Astrocyte (in vitro differentiated cells and primary cell): ENCODE data around the gene FBXO44. TPM values are rescaled to one million over a fixed set of nuclear protein-coding genes. Genes with fewer than 3 reads are reported as not detected.

Experiments used
- DNase-seq: peaks from one replicate; pipeline ENCODE4 v3.0.0-alpha.2; 2010; ENCODE audit warnings: low read depth
- FAIRE-seq: peaks from 2 replicates; lab custom pipeline; 2011; peaks lifted over from hg19 to GRCh38; lab: Jason Lieb, UNC
- H2AFZ ChIP-seq: 2 replicates; pipeline ENCODE4 v1.6.0; 2012; ENCODE audit warnings: low read depth, low read length, inconsistent platforms
- H3K27ac ChIP-seq: 2 replicates; pipeline ENCODE4 v1.5.1; 2011; ENCODE audit warnings: low read depth, low read length, inconsistent platforms
- H3K27me3 ChIP-seq: 2 replicates; pipeline ENCODE4 v1.6.0; 2011; ENCODE audit warnings: low read length, inconsistent platforms; ENCODE audit not compliant: insufficient read depth
- H3K36me3 ChIP-seq: 2 replicates; pipeline ENCODE4 v1.5.1; 2011; ENCODE audit warnings: low read length, inconsistent platforms; ENCODE audit not compliant: insufficient read depth
- H3K4me1 ChIP-seq: 2 replicates; pipeline ENCODE4 v1.5.1; 2011; ENCODE audit warnings: low read length, inconsistent platforms; ENCODE audit not compliant: insufficient read depth
- H3K4me2 ChIP-seq: 2 replicates; pipeline ENCODE4 v1.6.0; 2012; ENCODE audit warnings: low read length, inconsistent platforms
- H3K4me3 ChIP-seq: 2 replicates; pipeline ENCODE4 v1.5.1; 2011; ENCODE audit warnings: low read depth, mild to moderate bottlenecking, low read length, inconsistent platforms; ENCODE audit not compliant: insufficient read depth
- H3K79me2 ChIP-seq: 2 replicates; pipeline ENCODE4 v1.6.0; 2012; ENCODE audit warnings: mild to moderate bottlenecking, low read length, inconsistent platforms; ENCODE audit not compliant: insufficient read depth
- H3K9ac ChIP-seq: 2 replicates; pipeline ENCODE4 v1.6.0; 2012; ENCODE audit warnings: mild to moderate bottlenecking, low read length, inconsistent platforms
- H3K9me3 ChIP-seq: 2 replicates; pipeline ENCODE4 v1.5.1; 2012; ENCODE audit warnings: low read depth, mild to moderate bottlenecking, low read length, inconsistent platforms; ENCODE audit not compliant: insufficient read depth
- H4K20me1 ChIP-seq: 2 replicates; pipeline ENCODE4 v1.6.0; 2012; ENCODE audit warnings: low read length, inconsistent platforms; ENCODE audit not compliant: insufficient read depth
- H3K27ac Mint-ChIP-seq: one replicate; pipeline ENCODE4 v1.8.0; 2021; ENCODE audit warnings: mild to moderate bottlenecking, mixed read lengths; ENCODE audit not compliant: unreplicated experiment
- H3K27me3 Mint-ChIP-seq: one replicate; pipeline ENCODE4 v1.8.0; 2021; ENCODE audit warnings: low read depth, mixed read lengths; ENCODE audit not compliant: unreplicated experiment
- H3K36me3 Mint-ChIP-seq: one replicate; pipeline ENCODE4 v1.8.0; 2021; ENCODE audit warnings: low read depth, mixed read lengths; ENCODE audit not compliant: unreplicated experiment
- H3K4me1 Mint-ChIP-seq: one replicate; pipeline ENCODE4 v1.8.0; 2021; ENCODE audit warnings: low read depth, mixed read lengths; ENCODE audit not compliant: unreplicated experiment
- H3K4me3 Mint-ChIP-seq: one replicate; pipeline ENCODE4 v1.8.0; 2021; ENCODE audit warnings: mild to moderate bottlenecking, moderate library complexity, mixed read lengths; ENCODE audit not compliant: unreplicated experiment
- H3K9me3 Mint-ChIP-seq: one replicate; pipeline ENCODE4 v1.8.0; 2021; ENCODE audit warnings: mild to moderate bottlenecking, mixed read lengths; ENCODE audit not compliant: unreplicated experiment
- EZH2 ChIP-seq: IDR thresholded peaks from 2 replicates; pipeline ENCODE4 v1.6.1; 2012; ENCODE audit warnings: mild to moderate bottlenecking, low read length, inconsistent platforms; ENCODE audit not compliant: insufficient read depth
- total RNA-seq: library from RNA; stranded (reverse); gene quantifications from 2 replicates; pipeline ENCODE4 v1.2.1, GENCODE V29; 2021
- TF ChIP-seq, protein P1 (sequence below): IDR thresholded peaks from 2 replicates; pipeline ENCODE4 v1.5.1; 2011; ENCODE audit warnings: low read depth, mild to moderate bottlenecking, inconsistent platforms, low read length, moderate library complexity; ENCODE audit not compliant: insufficient read depth

FBXO44 gene
- total RNA-seq, 1 donor from 2014 or later, result 31.6 TPM

DNA sequence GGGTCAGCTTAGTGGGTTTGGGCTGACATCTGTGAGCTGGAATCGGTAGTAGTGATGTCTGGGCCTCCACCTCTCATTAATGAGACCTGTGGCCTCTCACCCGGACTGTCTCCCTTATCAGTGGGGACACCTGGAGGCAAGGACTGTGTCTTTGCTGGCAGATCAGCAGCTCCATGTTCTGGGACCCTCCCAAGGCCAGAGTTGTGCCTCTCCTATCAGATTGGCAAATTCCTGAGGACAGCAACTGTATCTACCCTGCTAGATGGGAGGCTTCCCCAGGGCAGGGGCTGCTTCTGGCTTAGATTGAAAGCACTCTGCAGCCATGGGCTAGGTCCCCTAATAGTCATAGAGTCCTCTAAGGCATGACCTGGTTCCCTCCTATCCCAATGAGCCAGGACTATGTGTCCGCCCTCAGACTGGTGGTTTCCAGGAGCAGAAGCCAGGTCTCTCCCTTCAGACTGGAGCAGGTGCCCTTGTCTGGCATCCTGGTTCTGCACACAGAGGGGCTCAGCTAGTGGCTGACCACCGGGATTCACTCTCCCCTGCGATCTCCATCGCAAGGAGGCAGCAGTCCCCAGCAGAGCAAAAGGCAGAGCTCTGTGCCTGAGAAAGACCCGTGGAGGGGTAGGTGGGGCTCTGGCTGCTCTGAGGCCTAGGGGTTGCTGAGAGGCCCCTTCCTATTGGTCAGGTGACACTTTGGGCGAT lies 42.7 kb downstream of the FBXO44 start:
- H3K27ac ChIP-seq, result no peak overlapping the region
- no peak overlapping the region for H3K4me2 ChIP-seq
- H3K27me3 Mint-ChIP-seq, result peaks cover 52% of the 10 kb centered on the region
- no peaks in the 10 kb centered on the region for H3K79me2 ChIP-seq
- no peaks in the 10 kb centered on the region for H3K9me3 ChIP-seq
- H3K4me1 ChIP-seq, result peaks cover 20% of the 10 kb centered on the region
- H2AFZ ChIP-seq, result no peak overlapping the region
- H3K27me3 ChIP-seq, result peaks cover 23% of the 10 kb centered on the region
- H3K4me3 ChIP-seq, result no peak overlapping the region
- DNase-seq (no peak), FAIRE-seq (no peak)
- H4K20me1 ChIP-seq, result peaks cover 25% of the 10 kb centered on the region
- H3K4me3 Mint-ChIP-seq, result no peak overlapping the region
- H3K36me3 Mint-ChIP-seq, result no peaks in the 10 kb centered on the region
- peaks cover 2% of the 10 kb centered on the region for H3K4me1 Mint-ChIP-seq
- TF ChIP-seq EZH2, result no peak
- TF ChIP-seq, protein P1, sequence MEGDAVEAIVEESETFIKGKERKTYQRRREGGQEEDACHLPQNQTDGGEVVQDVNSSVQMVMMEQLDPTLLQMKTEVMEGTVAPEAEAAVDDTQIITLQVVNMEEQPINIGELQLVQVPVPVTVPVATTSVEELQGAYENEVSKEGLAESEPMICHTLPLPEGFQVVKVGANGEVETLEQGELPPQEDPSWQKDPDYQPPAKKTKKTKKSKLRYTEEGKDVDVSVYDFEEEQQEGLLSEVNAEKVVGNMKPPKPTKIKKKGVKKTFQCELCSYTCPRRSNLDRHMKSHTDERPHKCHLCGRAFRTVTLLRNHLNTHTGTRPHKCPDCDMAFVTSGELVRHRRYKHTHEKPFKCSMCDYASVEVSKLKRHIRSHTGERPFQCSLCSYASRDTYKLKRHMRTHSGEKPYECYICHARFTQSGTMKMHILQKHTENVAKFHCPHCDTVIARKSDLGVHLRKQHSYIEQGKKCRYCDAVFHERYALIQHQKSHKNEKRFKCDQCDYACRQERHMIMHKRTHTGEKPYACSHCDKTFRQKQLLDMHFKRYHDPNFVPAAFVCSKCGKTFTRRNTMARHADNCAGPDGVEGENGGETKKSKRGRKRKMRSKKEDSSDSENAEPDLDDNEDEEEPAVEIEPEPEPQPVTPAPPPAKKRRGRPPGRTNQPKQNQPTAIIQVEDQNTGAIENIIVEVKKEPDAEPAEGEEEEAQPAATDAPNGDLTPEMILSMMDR, result no peak
- no peak overlapping the region for H3K27ac Mint-ChIP-seq
- H3K9me3 Mint-ChIP-seq, result peaks cover 2% of the 10 kb centered on the region
- H3K9ac ChIP-seq, result no peak overlapping the region
- no peaks in the 10 kb centered on the region for H3K36me3 ChIP-seq

DNA sequence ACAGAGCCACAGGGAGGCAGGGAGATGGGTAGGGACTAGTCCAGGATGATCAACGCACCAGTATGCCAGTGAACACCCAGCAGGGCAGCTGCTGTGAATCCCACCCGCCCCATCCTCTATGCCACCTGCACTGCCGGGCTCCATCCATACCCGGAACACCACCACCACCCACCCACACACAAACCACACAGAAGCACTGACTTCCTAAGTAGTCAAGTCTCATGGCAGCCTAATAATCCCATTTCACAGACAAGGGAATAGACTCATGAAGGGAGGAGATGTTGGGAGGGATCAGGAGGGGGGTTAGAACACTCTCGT lies 43.2 kb downstream of the FBXO44 start:
- Histone ChIP-seq H3K4me1 (peaks cover 19% of the 10 kb centered on the region), H3K27ac (no peak overlapping the region), H3K9ac (no peak overlapping the region), H2AFZ (no peak overlapping the region), H3K79me2 (no peaks in the 10 kb centered on the region), H3K27me3 (peaks cover 21% of the 10 kb centered on the region), H3K9me3 (no peaks in the 10 kb centered on the region), H3K4me2 (no peak overlapping the region), H4K20me1 (peaks cover 23% of the 10 kb centered on the region), H3K4me3 (no peak overlapping the region), H3K36me3 (no peaks in the 10 kb centered on the region)
- H3K36me3 Mint-ChIP-seq, result no peaks in the 10 kb centered on the region
- peaks cover 2% of the 10 kb centered on the region for H3K4me1 Mint-ChIP-seq
- peaks cover 2% of the 10 kb centered on the region for H3K9me3 Mint-ChIP-seq
- H3K27me3 Mint-ChIP-seq, result peaks cover 48% of the 10 kb centered on the region
- FAIRE-seq (no peak), DNase-seq (no peak)
- no peak overlapping the region for H3K4me3 Mint-ChIP-seq
- TF ChIP-seq EZH2, result no peak
- TF ChIP-seq, protein P1, result no peak
- H3K27ac Mint-ChIP-seq, result no peak overlapping the region
